ENCODE measurements around the gene AVP. TPM values are rescaled to one million over a fixed set of nuclear protein-coding genes. Genes with fewer than 3 reads are reported as not detected.
A peak's percentile ranks its signal among the peaks of the same experiment; 100 is the strongest.
"Not testable (repeated sequence)": the region's sequence is repeated elsewhere in the genome, so short reads cannot be mapped to it uniquely, and the experiment has no call there.

The AVP gene
- total and polyA plus RNA-seq, 2 of the 13 experiments (the other 11 are each of a cell fraction or from before 2014, with no cell fraction given): 0.12 TPM; not detected in 1

- TF ChIP-seq HNF1A (IDR thresholded peaks at IDR 0.05; ENCODE audit: low read depth) (peak; percentile 62; the same call in 1 of the 2 replicates), ZNF605 (CRISPR knock-in tag; IDR thresholded peaks at IDR 0.05) (0 out of 2 replicates have a peak, but pooled peaks have one; percentile 33), ZNF687 (CRISPR knock-in tag; IDR thresholded peaks at IDR 0.05) (peak; percentile 86), SP5 (CRISPR knock-in tag; IDR thresholded peaks at IDR 0.05; ENCODE audit: borderline replicate concordance, low read depth) (peak; percentile 81), FOSL2 (CRISPR knock-in tag; IDR thresholded peaks at IDR 0.05) (peak; percentile 78), PPARG (CRISPR knock-in tag; conservative IDR thresholded peaks at IDR 0.05) (peak; percentile 20; the same call in 1 of the 2 replicates), MLX (CRISPR knock-in tag; IDR thresholded peaks at IDR 0.05) (peak; percentile 95), FOXA3 (CRISPR knock-in tag; IDR thresholded peaks at IDR 0.05) (peak; percentile 39), KAT7 (CRISPR knock-in tag; IDR thresholded peaks at IDR 0.05; ENCODE audit: borderline replicate concordance) (peak; percentile 68; the same call in 1 of the 2 replicates), ZMYM4 (CRISPR knock-in tag; IDR thresholded peaks at IDR 0.05) (0 out of 2 replicates have a peak, but pooled peaks have one; percentile 7), TFE3 (CRISPR knock-in tag; IDR thresholded peaks at IDR 0.05) (peak; percentile 87), HOXA5 (CRISPR knock-in tag; IDR thresholded peaks at IDR 0.05) (0 out of 2 replicates have a peak, but pooled peaks have one; percentile 24), RARA (CRISPR knock-in tag; IDR thresholded peaks at IDR 0.05) (peak; percentile 34; the same call in 1 of the 2 replicates), ZMYM2 (CRISPR knock-in tag; IDR thresholded peaks at IDR 0.05) (0 out of 2 replicates have a peak, but pooled peaks have one; percentile 33), ZNF317 (CRISPR knock-in tag; IDR thresholded peaks at IDR 0.05) (0 out of 2 replicates have a peak, but pooled peaks have one; percentile 23), POGK (CRISPR knock-in tag; conservative IDR thresholded peaks at IDR 0.05) (0 out of 2 replicates have a peak, but pooled peaks have one; percentile 22)
- not testable (repeated sequence) for TF ChIP-seq HNF1A (CRISPR knock-in tag; IDR thresholded peaks at IDR 0.05; ENCODE audit: borderline replicate concordance)
Observed at GRCh38 chr20:3125776-3126526, 41.4 kb upstream of the AVP start (continued).

Data from HepG2 (cell line).